KMS-11 (cell line): ENCODE data around the gene CROT.

ENCODE experiments used
- H2AFZ ChIP-seq: fragments of 200-600 bp; sonication (generic); 2 replicates; pipeline ENCODE4 v1.6.1; 2016; ENCODE audit warnings: antibody characterized with exemption, mixed run types, low read depth
- H3K27ac ChIP-seq: fragments of 200-600 bp; sonication (generic); 2 replicates; pipeline ENCODE4 v1.6.1; 2016; ENCODE audit warnings: mild to moderate bottlenecking, mixed run types
- H3K27me3 ChIP-seq: fragments of 200-600 bp; sonication (generic); 2 replicates; pipeline ENCODE4 v1.6.1; 2017; ENCODE audit warnings: mild to moderate bottlenecking, low read depth, mixed run types, moderate library complexity; ENCODE audit not compliant: insufficient read depth
- H3K36me3 ChIP-seq: fragments of 200-600 bp; sonication (generic); 2 replicates; pipeline ENCODE4 v1.6.1; 2017; ENCODE audit warnings: mild to moderate bottlenecking, mixed run types; ENCODE audit not compliant: insufficient read depth
- H3K4me1 ChIP-seq: fragments of 200-600 bp; sonication (generic); 2 replicates; pipeline ENCODE4 v1.6.1; 2016; ENCODE audit warnings: mild to moderate bottlenecking, low read depth, mixed run types; ENCODE audit not compliant: poor library complexity, severe bottlenecking
- H3K4me2 ChIP-seq: fragments of 200-600 bp; sonication (generic); 2 replicates; pipeline ENCODE4 v1.7.0; 2016; ENCODE audit warnings: mild to moderate bottlenecking, mixed run types
- H3K4me3 ChIP-seq: fragments of 200-600 bp; sonication (generic); IDR thresholded peaks from 2 replicates; pipeline ENCODE4 v1.6.1; 2017; ENCODE audit warnings: low read depth, low read length, mixed read lengths; ENCODE audit not compliant: insufficient read depth
- H3K79me2 ChIP-seq: fragments of 200-600 bp; sonication (generic); 2 replicates; pipeline ENCODE4 v1.6.1; 2016; ENCODE audit warnings: low read depth, mixed run types; ENCODE audit not compliant: insufficient read depth
- H3K9ac ChIP-seq: fragments of 200-600 bp; sonication (generic); 2 replicates; pipeline ENCODE4 v1.6.1; 2016; ENCODE audit warnings: mild to moderate bottlenecking, mixed run types
- H4K20me1 ChIP-seq: fragments of 200-600 bp; sonication (generic); 2 replicates; pipeline ENCODE4 v1.6.1; 2016; ENCODE audit warnings: mild to moderate bottlenecking, mixed run types; ENCODE audit not compliant: insufficient read depth
- CTCF ChIP-seq: fragments of 200-600 bp; sonication (generic); conservative IDR thresholded peaks from 2 replicates; pipeline ENCODE4 v1.6.1; 2017; ENCODE audit warnings: low read depth, mild to moderate bottlenecking, antibody characterized with exemption, low read length, moderate library complexity, mixed read lengths

The CROT gene

GRCh38 chr7:87445897-87446296 is 100.4 kb downstream of the CROT start:
- H2AFZ ChIP-seq: no peak overlapping the region
- H3K4me2 ChIP-seq: no peak overlapping the region
- no peak overlapping the region for H3K27ac ChIP-seq
- no peaks in the 10 kb centered on the region for H3K27me3 ChIP-seq
- H3K36me3 ChIP-seq: no peaks in the 10 kb centered on the region
- H4K20me1 ChIP-seq: no peaks in the 10 kb centered on the region
- no peak overlapping the region for H3K9ac ChIP-seq
- no peaks in the 10 kb centered on the region for H3K79me2 ChIP-seq
- no peaks in the 10 kb centered on the region for H3K4me1 ChIP-seq
- no peak overlapping the region for H3K4me3 ChIP-seq
- no peak for TF ChIP-seq CTCF

GRCh38 chr7:87447116-87447635 is 101.7 kb downstream of the CROT start:
- no peaks in the 10 kb centered on the region for H3K79me2 ChIP-seq
- H3K36me3 ChIP-seq: no peaks in the 10 kb centered on the region
- no peak overlapping the region for H3K27ac ChIP-seq
- H3K4me2 ChIP-seq: no peak overlapping the region
- no peaks in the 10 kb centered on the region for H3K27me3 ChIP-seq
- H3K4me3 ChIP-seq: no peak overlapping the region
- no peak overlapping the region for H3K9ac ChIP-seq
- H4K20me1 ChIP-seq: no peaks in the 10 kb centered on the region
- H3K4me1 ChIP-seq: no peaks in the 10 kb centered on the region
- no peak for TF ChIP-seq CTCF
- no peak overlapping the region for H2AFZ ChIP-seq

DNA sequence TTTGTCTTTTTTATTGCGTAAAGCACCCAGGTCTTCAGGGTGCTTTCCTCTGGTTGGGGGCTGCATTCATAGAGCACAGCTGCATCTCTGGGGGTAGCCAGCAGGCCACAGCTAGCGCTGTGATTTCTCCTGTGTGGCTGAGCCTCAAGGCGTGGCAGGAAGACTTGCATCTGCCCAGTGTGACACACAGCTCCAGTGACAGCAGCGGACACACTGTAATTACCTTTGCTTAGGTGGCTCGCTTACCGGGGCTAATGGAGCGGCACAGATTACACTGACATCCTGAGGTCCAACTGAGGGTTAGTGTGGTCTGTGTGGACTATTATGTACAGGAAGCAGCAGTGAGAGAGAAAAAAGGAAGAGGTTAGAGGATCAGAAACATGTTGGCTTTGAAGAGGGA is 102.9 kb downstream of the CROT start:
- H2AFZ ChIP-seq: no peak overlapping the region

More for the DNA sequence above, 102.9 kb downstream of the CROT start:
- TF ChIP-seq CTCF: no peak
- Histone ChIP-seq H3K4me3 (no peak overlapping the region), H3K27me3 (no peaks in the 10 kb centered on the region), H3K36me3 (no peaks in the 10 kb centered on the region), H3K79me2 (no peaks in the 10 kb centered on the region), H3K27ac (no peak overlapping the region), H3K4me1 (no peaks in the 10 kb centered on the region), H3K4me2 (no peak overlapping the region), H4K20me1 (no peaks in the 10 kb centered on the region), H3K9ac (no peak overlapping the region)
